D721Med (cell line): Measurements from ENCODE around the gene CDK3.

Experiments
- DNase-seq: peaks from one replicate; pipeline ENCODE4 v3.0.0; 2011; ENCODE audit warnings: low spot score; ENCODE audit not compliant: insufficient read length
- FAIRE-seq: peaks from 2 replicates; lab custom pipeline; 2011; peaks lifted over from hg19 to GRCh38; lab: Jason Lieb, UNC
- TF ChIP-seq, protein P1 (sequence below): IDR thresholded peaks from 2 replicates; pipeline ENCODE4 v1.5.1; 2012; ENCODE audit warnings: mild to moderate bottlenecking, control low read depth; ENCODE audit not compliant: insufficient read depth; ENCODE audit errors: missing control alignments

The CDK3 gene

DNA sequence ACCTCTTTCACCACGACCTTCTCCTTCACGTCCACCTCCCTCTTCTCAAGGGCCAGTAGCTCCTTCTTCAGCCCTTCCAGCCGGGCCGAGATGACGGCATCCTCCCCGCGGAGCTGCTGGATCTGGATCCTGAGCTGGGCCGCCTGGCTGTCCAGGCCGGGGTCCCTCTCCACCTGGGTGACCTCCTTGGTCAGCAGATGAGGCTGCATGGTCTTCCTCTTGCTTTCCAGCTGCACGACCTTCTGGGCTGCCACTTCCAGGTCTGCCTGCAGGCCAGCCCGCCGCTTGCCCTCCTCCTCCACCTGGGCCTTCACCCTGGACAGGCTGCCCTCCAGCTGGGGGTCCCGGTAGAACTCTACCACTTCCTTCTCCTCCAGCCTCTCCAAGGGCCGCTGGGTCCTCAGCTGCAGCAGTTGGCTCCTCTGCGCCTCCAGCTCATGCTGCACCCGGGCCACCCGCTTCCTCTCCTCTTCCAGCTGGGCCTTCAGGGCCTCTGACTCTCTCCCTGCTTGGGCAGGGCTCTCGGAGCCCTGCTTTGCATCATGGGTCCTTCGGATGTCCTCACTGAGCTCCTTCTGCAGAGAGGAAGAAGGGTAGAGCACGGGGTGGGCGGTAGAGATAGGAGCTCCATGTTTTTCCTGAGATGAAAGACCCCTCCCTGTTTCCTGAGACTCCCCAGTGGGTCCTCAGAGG is 9.5 kb downstream of the CDK3 start:
- DNase-seq = no peak
- FAIRE-seq = no peak
- TF ChIP-seq, protein P1, sequence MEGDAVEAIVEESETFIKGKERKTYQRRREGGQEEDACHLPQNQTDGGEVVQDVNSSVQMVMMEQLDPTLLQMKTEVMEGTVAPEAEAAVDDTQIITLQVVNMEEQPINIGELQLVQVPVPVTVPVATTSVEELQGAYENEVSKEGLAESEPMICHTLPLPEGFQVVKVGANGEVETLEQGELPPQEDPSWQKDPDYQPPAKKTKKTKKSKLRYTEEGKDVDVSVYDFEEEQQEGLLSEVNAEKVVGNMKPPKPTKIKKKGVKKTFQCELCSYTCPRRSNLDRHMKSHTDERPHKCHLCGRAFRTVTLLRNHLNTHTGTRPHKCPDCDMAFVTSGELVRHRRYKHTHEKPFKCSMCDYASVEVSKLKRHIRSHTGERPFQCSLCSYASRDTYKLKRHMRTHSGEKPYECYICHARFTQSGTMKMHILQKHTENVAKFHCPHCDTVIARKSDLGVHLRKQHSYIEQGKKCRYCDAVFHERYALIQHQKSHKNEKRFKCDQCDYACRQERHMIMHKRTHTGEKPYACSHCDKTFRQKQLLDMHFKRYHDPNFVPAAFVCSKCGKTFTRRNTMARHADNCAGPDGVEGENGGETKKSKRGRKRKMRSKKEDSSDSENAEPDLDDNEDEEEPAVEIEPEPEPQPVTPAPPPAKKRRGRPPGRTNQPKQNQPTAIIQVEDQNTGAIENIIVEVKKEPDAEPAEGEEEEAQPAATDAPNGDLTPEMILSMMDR = no peak

DNA sequence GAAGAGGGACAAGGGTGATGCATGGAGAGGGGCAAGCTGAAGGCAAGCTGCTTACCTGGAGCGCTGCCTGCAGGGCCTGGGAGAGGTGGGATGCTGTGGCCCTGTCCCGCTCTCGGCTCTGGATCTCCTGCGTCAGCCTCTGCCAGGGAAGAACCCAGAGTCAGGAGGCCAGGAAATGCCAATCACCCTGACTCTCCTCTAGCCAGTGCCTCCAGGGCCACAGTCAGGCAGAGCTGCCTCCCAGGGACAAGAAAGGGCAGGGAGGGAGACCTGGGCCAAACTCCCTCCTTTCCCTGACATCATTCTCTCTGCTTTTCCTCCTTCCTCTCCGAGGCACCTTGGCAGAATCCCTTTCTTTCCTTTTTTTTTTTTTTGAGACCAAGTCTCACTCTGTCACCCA is 11.3 kb downstream of the CDK3 start:
- FAIRE-seq (no peak), DNase-seq (no peak)
- TF ChIP-seq, protein P1 = no peak

DNA sequence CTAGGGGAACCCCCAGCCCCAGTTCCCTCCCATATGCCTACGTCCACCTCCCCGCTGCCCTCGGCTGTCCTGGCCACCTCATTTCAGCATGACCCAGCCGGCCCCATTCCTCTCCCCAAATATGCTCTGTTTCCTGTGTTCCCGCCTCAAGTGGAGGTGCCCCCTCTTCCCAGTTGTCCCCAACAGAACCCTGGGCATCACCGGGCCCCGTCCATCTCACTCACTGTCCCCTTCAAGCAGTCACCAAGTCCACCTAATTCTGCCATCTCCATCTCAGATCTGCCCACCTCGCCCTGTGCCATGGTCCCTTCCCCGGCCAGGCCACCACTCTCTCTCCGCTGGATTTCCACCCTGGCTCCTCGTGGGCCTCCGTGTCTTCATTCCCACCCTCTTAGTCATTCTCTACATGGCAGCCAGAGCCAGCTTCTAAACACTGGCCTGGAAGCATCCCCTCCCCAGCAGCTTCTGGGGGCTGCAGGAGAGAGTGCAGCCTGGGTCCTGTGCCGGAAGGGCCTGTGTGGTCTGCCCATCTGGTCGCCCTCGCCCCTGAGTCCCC is 12.8 kb downstream of the CDK3 start:
- TF ChIP-seq, protein P1 = no peak
- FAIRE-seq = no peak
- DNase-seq = no peak

DNA sequence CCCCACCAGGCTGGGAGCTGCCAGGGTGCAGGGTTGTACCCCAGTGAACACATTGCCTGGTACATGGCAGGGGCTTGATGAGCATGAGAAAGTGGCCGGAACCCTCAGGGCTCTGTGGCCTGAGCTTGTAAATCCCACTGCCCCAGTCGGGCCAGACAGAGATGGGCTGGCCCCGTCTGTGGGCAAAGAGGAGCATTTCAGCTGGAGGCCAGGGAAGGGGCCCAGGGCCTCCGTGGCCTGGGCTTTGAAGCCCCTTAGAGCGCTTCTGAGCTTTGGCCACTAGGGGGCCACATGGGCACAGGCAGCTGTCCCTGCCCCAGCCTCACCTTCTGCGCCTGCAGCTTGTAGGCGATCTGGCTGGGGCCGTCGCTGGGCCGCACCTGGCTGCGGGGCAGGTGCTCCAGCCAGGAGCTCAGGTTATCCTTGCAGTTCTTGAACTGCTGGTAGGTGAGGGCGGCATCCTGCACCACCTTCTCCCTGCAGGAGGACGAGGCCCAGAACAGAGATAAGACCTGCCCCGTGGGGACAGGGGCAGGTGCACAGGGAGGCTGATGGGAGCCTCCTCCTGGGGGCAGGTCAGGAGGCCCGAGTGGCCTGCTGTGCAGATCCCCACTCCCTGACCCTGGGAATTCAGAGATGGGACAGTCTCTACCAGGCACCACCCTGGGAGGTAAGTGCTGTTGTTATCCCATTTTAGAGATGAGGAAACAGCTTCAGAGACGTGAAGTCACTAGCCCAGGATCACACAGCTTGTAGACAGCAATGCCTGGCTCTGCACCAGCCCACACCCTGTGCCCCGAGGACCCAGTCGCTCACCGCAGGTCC is 13.7 kb downstream of the CDK3 start:
- TF ChIP-seq, protein P1 = peak; percentile 98
- DNase-seq (peak; percentile 96), FAIRE-seq (no peak)

DNA sequence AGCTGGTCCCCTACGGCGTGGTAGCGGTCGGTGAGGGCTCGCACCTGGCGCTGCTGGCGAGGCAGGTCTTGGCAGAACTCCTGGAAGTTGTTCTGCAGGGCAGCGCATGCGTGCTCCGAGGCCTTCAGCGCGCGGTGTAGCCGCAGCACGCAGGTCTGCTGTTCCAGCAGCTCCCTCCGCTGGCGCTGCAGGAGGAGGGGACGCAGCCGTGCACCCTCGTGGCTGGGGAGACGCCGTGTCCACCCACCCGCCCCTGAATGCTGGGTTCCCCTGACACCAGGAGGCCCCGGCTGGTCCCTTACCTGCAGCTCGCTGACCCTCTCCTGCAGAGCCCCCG is 14.2 kb downstream of the CDK3 start:
- FAIRE-seq (no peak), DNase-seq (no peak)
- TF ChIP-seq, protein P1 = no peak

DNA sequence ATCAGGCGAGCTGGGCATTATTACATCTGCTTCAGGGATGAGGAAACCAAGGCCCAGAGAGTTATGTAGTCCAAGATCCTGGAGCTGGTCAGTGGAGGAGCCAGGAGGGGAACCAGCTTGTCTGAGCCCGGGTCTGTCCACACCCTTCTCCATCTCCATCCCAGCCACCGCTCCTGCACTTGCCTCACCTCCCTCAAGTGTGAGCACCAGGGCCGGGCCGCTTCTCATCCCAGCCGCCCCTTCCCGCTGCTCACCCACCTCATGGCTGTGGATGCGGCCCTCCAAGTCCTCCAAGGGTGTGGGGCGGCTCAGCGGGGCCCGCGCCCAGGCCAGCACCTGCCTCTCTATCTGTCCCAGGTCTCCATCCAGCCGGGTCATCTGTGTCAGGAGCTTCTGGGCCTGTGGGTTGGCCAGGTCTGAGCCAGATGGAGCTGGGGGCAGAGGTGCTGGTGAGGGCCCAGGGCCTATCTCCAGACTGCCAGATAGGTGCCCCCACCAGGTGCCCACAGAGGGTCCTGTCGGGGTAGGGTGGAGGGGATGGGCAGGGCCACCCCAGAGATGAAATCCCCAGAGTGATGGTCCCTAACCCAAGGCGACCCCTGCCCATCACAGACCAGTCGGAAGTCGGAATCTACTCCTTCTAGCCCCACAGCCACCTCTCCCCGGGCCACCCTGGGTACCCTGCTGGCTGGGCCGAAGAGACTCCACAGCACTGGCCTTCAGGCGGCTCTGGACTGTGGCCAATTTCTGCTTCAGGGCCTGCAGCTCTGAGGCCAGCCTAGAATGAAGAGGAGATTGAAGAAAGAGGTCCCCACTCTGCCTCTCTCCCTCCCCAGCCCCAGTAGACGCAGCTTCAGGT is 17.1 kb downstream of the CDK3 start:
- no peak for DNase-seq
- no peak for FAIRE-seq
- TF ChIP-seq, protein P1 = no peak
